Hepatocyte (in vitro differentiated cells): Measurements from ENCODE around the gene ZNF317. TPM values are rescaled to one million over a fixed set of nuclear protein-coding genes. Genes with fewer than 3 reads are reported as not detected.

Experiments used
- DNase-seq: peaks from one replicate; pipeline ENCODE4 v3.0.0-alpha.2; 2016; ENCODE audit warnings: low spot score
- H2AFZ ChIP-seq: fragments of 200-600 bp; sonication (generic); 2 replicates; pipeline ENCODE4 v1.6.0; 2016; ENCODE audit warnings: antibody characterized with exemption, mild to moderate bottlenecking
- H3K27ac ChIP-seq: fragments of 200-600 bp; sonication (generic); 2 replicates; pipeline ENCODE4 v1.5.1; 2016; ENCODE audit warnings: mild to moderate bottlenecking
- H3K27me3 ChIP-seq: fragments of 200-600 bp; sonication (generic); 2 replicates; pipeline ENCODE4 v1.6.1; 2016
- H3K36me3 ChIP-seq: fragments of 200-600 bp; sonication (generic); replicated peaks from 2 replicates; pipeline ENCODE4 v1.5.1; 2016; ENCODE audit warnings: low read depth; ENCODE audit not compliant: insufficient read depth
- H3K4me1 ChIP-seq: fragments of 200-600 bp; sonication (generic); 2 replicates; pipeline ENCODE4 v1.5.1; 2016; ENCODE audit warnings: mild to moderate bottlenecking, moderate library complexity; ENCODE audit not compliant: insufficient read depth
- H3K4me2 ChIP-seq: fragments of 200-600 bp; sonication (generic); 2 replicates; pipeline ENCODE4 v1.6.0; 2016
- H3K4me3 ChIP-seq: fragments of 200-600 bp; sonication (generic); 2 replicates; pipeline ENCODE4 v1.5.1; 2016; ENCODE audit warnings: mild to moderate bottlenecking
- H3K79me2 ChIP-seq: fragments of 200-600 bp; sonication (generic); 2 replicates; pipeline ENCODE4 v1.6.0; 2017; ENCODE audit warnings: mild to moderate bottlenecking
- H3K9me2 ChIP-seq: fragments of 200-600 bp; sonication (generic); replicated peaks from 2 replicates; pipeline ENCODE4 v1.6.0; 2017; ENCODE audit warnings: mild to moderate bottlenecking; ENCODE audit not compliant: insufficient read depth
- H3K9me3 ChIP-seq: fragments of 200-600 bp; sonication (generic); 2 replicates; pipeline ENCODE4 v1.5.1; 2016; ENCODE audit warnings: low read depth, mild to moderate bottlenecking
- H4K20me1 ChIP-seq: fragments of 200-600 bp; sonication (generic); 2 replicates; pipeline ENCODE4 v1.6.0; 2016; ENCODE audit warnings: mild to moderate bottlenecking; ENCODE audit not compliant: insufficient read depth, poor library complexity, severe bottlenecking
- EZH2 ChIP-seq: fragments of 200-600 bp; sonication (generic); IDR thresholded peaks from 2 replicates; pipeline ENCODE4 v1.6.1; 2016; ENCODE audit warnings: antibody characterized with exemption, mild to moderate bottlenecking, borderline replicate concordance
- EZH2phosphoT487 ChIP-seq: fragments of 200-600 bp; sonication (generic); IDR thresholded peaks from one replicate; pipeline ENCODE4 v1.6.1; 2018; ENCODE audit warnings: antibody characterized with exemption, mild to moderate bottlenecking, low read depth, moderate library complexity; ENCODE audit not compliant: unreplicated experiment, severe bottlenecking
- WGBS: methylation state at CpG from one replicate; pipeline ENCODE4 v1.1.6; 2016; ENCODE audit warnings: low lambda C conversion rate; ENCODE audit errors: missing lambda C conversion rate; 5-methylcytosine and 5-hydroxymethylcytosine counted together
- polyA plus RNA-seq: library from polyadenylated mRNA; unstranded; fragments of >200 nt; fragmentation: Nextera tagmentation; extraction: Ambion mirVana; gene quantifications from 2 replicates; pipeline ENCODE4 v1.2.1, GENCODE V29; 2016
- total RNA-seq: library from RNA; depleted of rRNA; stranded (reverse); fragments of >200 nt; gene quantifications from 2 replicates; pipeline ENCODE4 v1.2.3, GENCODE V29; 2014
- TF ChIP-seq, protein P1 (sequence below): fragments of 200-600 bp; sonication (generic); IDR thresholded peaks from 2 replicates; pipeline ENCODE4 v1.5.1; 2016; ENCODE audit warnings: antibody characterized with exemption, mild to moderate bottlenecking; ENCODE audit not compliant: poor library complexity

The ZNF317 gene
- total and polyA plus RNA-seq, 2 experiments from 2014 or later: 14.6 to 27.5 TPM

DNA sequence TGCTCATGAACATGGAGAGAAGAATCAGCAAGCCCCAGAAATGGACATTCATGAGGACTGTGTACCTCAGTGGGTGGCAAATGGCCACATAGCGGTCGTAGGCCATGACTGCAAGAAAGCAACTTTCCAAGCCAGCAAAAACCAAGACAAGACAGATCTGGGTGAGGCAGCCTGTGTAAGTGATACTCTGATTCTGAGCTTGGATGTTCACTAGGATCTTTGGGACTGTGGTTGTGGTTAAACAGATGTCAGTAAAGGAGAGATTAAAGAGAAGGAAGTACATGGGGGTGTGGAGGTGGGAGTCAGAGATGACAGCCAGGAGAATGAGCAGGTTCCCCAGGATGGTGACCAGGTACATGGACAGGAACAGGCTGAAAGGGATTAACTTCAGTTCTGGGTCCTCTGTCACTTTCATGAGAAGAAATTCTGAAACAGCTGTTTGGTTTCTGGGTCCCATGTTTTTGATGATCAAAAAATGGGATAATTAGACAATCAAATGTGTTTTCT is 24.8 kb upstream of the ZNF317 start, which contains the start of gene OR7G1:
TSS of gene OR7G1 (minus strand) at position 457 of the 507 bp plus-strand sequence. CDS start at position 457, 0 bp downstream.
- WGBS: 83% methylated on average over 2 of the region's 2 CpGs
- TF ChIP-seq, protein P1, sequence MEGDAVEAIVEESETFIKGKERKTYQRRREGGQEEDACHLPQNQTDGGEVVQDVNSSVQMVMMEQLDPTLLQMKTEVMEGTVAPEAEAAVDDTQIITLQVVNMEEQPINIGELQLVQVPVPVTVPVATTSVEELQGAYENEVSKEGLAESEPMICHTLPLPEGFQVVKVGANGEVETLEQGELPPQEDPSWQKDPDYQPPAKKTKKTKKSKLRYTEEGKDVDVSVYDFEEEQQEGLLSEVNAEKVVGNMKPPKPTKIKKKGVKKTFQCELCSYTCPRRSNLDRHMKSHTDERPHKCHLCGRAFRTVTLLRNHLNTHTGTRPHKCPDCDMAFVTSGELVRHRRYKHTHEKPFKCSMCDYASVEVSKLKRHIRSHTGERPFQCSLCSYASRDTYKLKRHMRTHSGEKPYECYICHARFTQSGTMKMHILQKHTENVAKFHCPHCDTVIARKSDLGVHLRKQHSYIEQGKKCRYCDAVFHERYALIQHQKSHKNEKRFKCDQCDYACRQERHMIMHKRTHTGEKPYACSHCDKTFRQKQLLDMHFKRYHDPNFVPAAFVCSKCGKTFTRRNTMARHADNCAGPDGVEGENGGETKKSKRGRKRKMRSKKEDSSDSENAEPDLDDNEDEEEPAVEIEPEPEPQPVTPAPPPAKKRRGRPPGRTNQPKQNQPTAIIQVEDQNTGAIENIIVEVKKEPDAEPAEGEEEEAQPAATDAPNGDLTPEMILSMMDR: no peak
- no peak for TF ChIP-seq EZH2phosphoT487
- TF ChIP-seq EZH2: no peak
- Histone ChIP-seq H3K4me1 (no peaks in the 10 kb centered on the region), H3K4me2 (no peak within 1 kb of the TSS), H3K36me3 (no peaks in the 10 kb centered on the region), H3K27ac (no peak within 1 kb of the TSS), H3K79me2 (no peaks in the 10 kb centered on the region), H3K9me3 (no peaks in the 10 kb centered on the region), H4K20me1 (no peaks in the 10 kb centered on the region), H3K4me3 (no peak within 1 kb of the TSS), H2AFZ (no peak within 1 kb of the TSS), H3K27me3 (no peaks in the 10 kb centered on the region), H3K9me2 (no peaks in the 10 kb centered on the region)
- DNase-seq: no peak

DNA sequence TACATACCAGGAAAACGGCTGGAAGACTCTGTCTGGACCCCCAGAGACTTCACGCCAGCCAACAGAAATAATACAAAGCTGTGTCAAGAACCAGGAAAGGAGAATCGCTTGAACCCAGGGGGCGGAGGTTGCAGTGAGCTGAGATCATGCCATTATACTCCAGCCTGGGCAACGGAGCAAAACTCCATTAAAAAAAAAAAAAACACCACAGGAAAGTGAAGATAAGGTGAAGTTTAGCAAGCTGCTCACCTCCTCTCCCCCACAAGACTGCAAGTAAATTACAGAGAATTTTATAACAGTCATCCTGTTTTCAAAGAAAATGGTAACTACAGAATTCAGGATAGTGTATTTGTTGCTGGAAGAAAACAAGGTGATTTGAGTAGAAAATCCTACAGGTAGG is 23.6 kb upstream of the ZNF317 start:
- H3K9me2 ChIP-seq: no peaks in the 10 kb centered on the region
- 66% methylated on average over 5 of the region's 5 CpGs for WGBS
- H3K4me2 ChIP-seq: no peak overlapping the region
- H3K79me2 ChIP-seq: no peaks in the 10 kb centered on the region
- H4K20me1 ChIP-seq: no peaks in the 10 kb centered on the region
- H3K4me1 ChIP-seq: no peaks in the 10 kb centered on the region
- no peaks in the 10 kb centered on the region for H3K9me3 ChIP-seq
- no peaks in the 10 kb centered on the region for H3K36me3 ChIP-seq
- H2AFZ ChIP-seq: no peak overlapping the region
- TF ChIP-seq EZH2 (no peak), EZH2phosphoT487 (no peak)
- TF ChIP-seq, protein P1: no peak
- no peaks in the 10 kb centered on the region for H3K27me3 ChIP-seq
- no peak overlapping the region for H3K4me3 ChIP-seq
- no peak overlapping the region for H3K27ac ChIP-seq
- no peak for DNase-seq

DNA sequence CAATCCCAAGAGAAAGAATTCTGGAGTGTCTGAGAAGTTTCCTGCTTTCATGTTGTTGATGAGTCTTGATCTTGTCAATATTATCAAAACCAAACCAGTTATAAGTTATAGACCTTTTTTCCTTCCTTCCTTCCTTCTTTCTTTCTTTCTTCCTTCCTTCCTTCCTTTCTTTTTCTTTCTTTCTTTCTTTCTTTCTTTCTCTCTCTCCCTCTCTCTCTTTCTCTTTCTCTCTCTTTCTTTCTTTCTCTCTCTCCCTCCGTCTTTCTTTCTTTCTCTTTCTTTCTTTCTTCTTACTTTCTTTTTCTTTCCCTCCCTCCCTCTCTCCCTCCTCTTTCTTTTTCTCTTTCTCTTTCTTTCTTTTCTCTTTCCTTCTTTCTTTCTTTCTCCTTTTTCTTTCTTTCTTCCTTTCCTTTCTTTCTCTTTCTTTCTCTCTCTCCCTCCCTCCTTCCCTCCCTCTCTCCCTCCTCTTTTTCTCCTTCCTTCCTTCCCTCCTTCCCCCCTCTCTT is 13.2 kb upstream of the ZNF317 start, which contains the start of gene OR7G3:
TSS of gene OR7G3 (minus strand) at position 51 of the 506 bp plus-strand sequence. CDS start at position 51, 0 bp downstream.
- Histone ChIP-seq H3K79me2 (no peaks in the 10 kb centered on the region), H3K27ac (no peak within 1 kb of the TSS), H3K9me3 (no peaks in the 10 kb centered on the region), H4K20me1 (no peaks in the 10 kb centered on the region), H2AFZ (no peak within 1 kb of the TSS), H3K27me3 (no peaks in the 10 kb centered on the region), H3K4me2 (no peak within 1 kb of the TSS), H3K4me1 (no peaks in the 10 kb centered on the region), H3K9me2 (no peaks in the 10 kb centered on the region), H3K36me3 (no peaks in the 10 kb centered on the region), H3K4me3 (no peak within 1 kb of the TSS)
- no CpG with 5 or more reads among the region's 1 CpG for WGBS
- no peak for DNase-seq
- no peak for TF ChIP-seq EZH2phosphoT487
- TF ChIP-seq, protein P1: no peak
- no peak for TF ChIP-seq EZH2
